RWPE1 (cell line): ENCODE data around the gene ANKRD40.

Experiments used
- CTCF ChIA-PET: fragments of 350-600 bp; sonication (Branson Sonifier 250); formaldehyde crosslinking; extraction: SDS; loops from one replicate; lab custom pipeline; 2021; lab: Yijun Ruan, JAX
- POLR2A ChIA-PET: fragments of 400-600 bp; formaldehyde crosslinking; extraction: SDS; loops from one replicate; lab custom pipeline; 2020; ENCODE audit warnings: antibody characterized with exemption; ENCODE audit not compliant: low non-redundant PET; lab: Yijun Ruan, JAX
- DNase-seq: peaks from one replicate; pipeline ENCODE4 v3.0.0; 2012; ENCODE audit warnings: low spot score
- H3K27ac ChIP-seq: fragments of 450-650 bp; 2 replicates; pipeline ENCODE4 v1.5.1; 2017
- CTCF ChIP-seq: fragments of 450-650 bp; conservative IDR thresholded peaks from 2 replicates; pipeline ENCODE4 v1.5.1; 2017; ENCODE audit warnings: low read depth, mild to moderate bottlenecking

ANKRD40 gene

GRCh38 chr17:50687200-50688066, 20.3 kb downstream of the ANKRD40 start:
- ChIA-PET POLR2A (no interaction called here), CTCF (interaction anchor here (0.8 to 1.1 kb wide), 2 partner anchors 8 to 64 kb away, joined by 5 to 6 read pairs; no protein-coding TSS in a partner anchor)
- no peak for DNase-seq
- no peak for TF ChIP-seq CTCF
- H3K27ac ChIP-seq, result peak overlapping the region; percentile 94

- DNase-seq, result peak; percentile 78
- ChIA-PET CTCF (interaction anchor here (0.8 to 1.1 kb wide), 3 partner anchors 9 to 63 kb away, joined by 3 to 6 read pairs (median 5); no protein-coding TSS in a partner anchor), POLR2A (no interaction called here)
- TF ChIP-seq CTCF, result no peak
- peak overlapping the region; percentile 94 for H3K27ac ChIP-seq
Observed at GRCh38 chr17:50686494-50687199, 21.1 kb downstream of the ANKRD40 start.

- no peak for DNase-seq
- POLR2A ChIA-PET, result no interaction called here
- CTCF ChIA-PET, result interaction anchor here (0.7 to 1.1 kb wide), 3 partner anchors 10 to 204 kb away, joined by 3 to 5 read pairs (median 3); no protein-coding TSS in a partner anchor
- H3K27ac ChIP-seq, result peak overlapping the region; percentile 94
- no peak for TF ChIP-seq CTCF
Observed at GRCh38 chr17:50685691-50686493, 21.8 kb downstream of the ANKRD40 start.

GRCh38 chr17:50685334-50685665, 22.4 kb downstream of the ANKRD40 start:
- POLR2A ChIA-PET, result no interaction called here
- DNase-seq, result no peak
- H3K27ac ChIP-seq, result peak overlapping the region; percentile 94
- TF ChIP-seq CTCF, result no peak
- CTCF ChIA-PET, result interaction anchor here (0.7 to 1.8 kb wide), 3 partner anchors 54 to 203 kb away, joined by 3 to 7 read pairs (median 3); no protein-coding TSS in a partner anchor

- ChIA-PET POLR2A (interaction anchor here (0.6 kb wide), 1 partner anchor 75 kb away, joined by 3 read pairs; no protein-coding TSS in a partner anchor), CTCF (interaction anchor here (0.6 to 1.8 kb wide), 5 partner anchors 11 to 296 kb away, joined by 3 to 7 read pairs (median 3); no protein-coding TSS in a partner anchor)
- peak overlapping the region; percentile 69 for H3K27ac ChIP-seq
- DNase-seq, result no peak
- no peak for TF ChIP-seq CTCF
Observed at GRCh38 chr17:50684612-50685333, 22.9 kb downstream of the ANKRD40 start.
